Liver (tissue), 9 donors: ENCODE measurements around the gene HSD3B7. TPM values are rescaled to one million over a fixed set of nuclear protein-coding genes. Genes with fewer than 3 reads are reported as not detected.

ENCODE experiments used
- DNase-seq: peaks from one replicate; pipeline ENCODE4 v3.0.0-alpha.2; 2017; ENCODE audit warnings: low spot score
- H3K27ac ChIP-seq, 2 donors: one replicate each; pipeline ENCODE4 v1.7.0; 2013; ENCODE audit warnings: inconsistent platforms in 2 of 2, low read length in 2 of 2, control low read depth in 1 of 2, low read depth in 1 of 2, mild to moderate bottlenecking in 1 of 2
- H3K27me3 ChIP-seq, 4 donors: one replicate each; pipeline versions ENCODE4 v1.6.1 to v1.7.0; 2013; ENCODE audit warnings: low read length in 3 of 4, inconsistent platforms in 1 of 4, mild to moderate bottlenecking in 1 of 4, moderate library complexity in 1 of 4; ENCODE audit not compliant: control insufficient read depth in 4 of 4, insufficient read depth in 4 of 4
- H3K36me3 ChIP-seq, 4 donors: one replicate each; pipeline versions ENCODE4 v1.6.1 to v1.7.0; 2013; ENCODE audit warnings: low read length in 3 of 4, mild to moderate bottlenecking in 3 of 4, low read depth in 1 of 4, moderate library complexity in 1 of 4; ENCODE audit not compliant: control insufficient read depth in 4 of 4, insufficient read depth in 3 of 4
- H3K4me1 ChIP-seq, 4 donors: one replicate each; pipeline versions ENCODE4 v1.6.1 to v1.7.0; 2013; ENCODE audit warnings: low read length in 3 of 4, mild to moderate bottlenecking in 3 of 4, moderate library complexity in 1 of 4; ENCODE audit not compliant: control insufficient read depth in 4 of 4, insufficient read depth in 4 of 4
- H3K4me3 ChIP-seq, 3 donors: one replicate each; pipeline versions ENCODE4 v1.6.1 to v1.7.0; 2013; ENCODE audit warnings: low read length in 3 of 3, control low read depth in 1 of 3, low read depth in 1 of 3, mild to moderate bottlenecking in 1 of 3
- H3K9ac ChIP-seq, 2 donors: one replicate each; pipeline ENCODE4 v1.7.0; 2013; ENCODE audit warnings: low read length in 2 of 2, mild to moderate bottlenecking in 2 of 2, moderate library complexity in 2 of 2, control low read depth in 1 of 2, low read depth in 1 of 2
- H3K9me3 ChIP-seq, 4 donors: one replicate each; pipeline versions ENCODE4 v1.6.1 to v1.7.0; 2013; ENCODE audit warnings: low read length in 3 of 4; ENCODE audit not compliant: control insufficient read depth in 4 of 4
- CTCF ChIP-seq: fragments of 150-350 bp; IDR thresholded peaks from 2 replicates; pipeline ENCODE4 v1.5.1; 2017; ENCODE audit warnings: improper control_type of control experiment, low read depth, low read length; ENCODE audit not compliant: missing input control
- EGR1 ChIP-seq, 2 donors: IDR thresholded peaks; 2 replicates each; pipeline ENCODE4 v1.6.1; 2016 to 2018; ENCODE audit warnings: antibody characterized with exemption in 2 of 2, low read depth in 2 of 2
- FOXA1 ChIP-seq: IDR thresholded peaks from 2 replicates; pipeline ENCODE4 v1.6.1; 2016; ENCODE audit warnings: antibody characterized with exemption
- FOXA2 ChIP-seq: IDR thresholded peaks from 2 replicates; pipeline ENCODE4 v1.6.1; 2016; ENCODE audit warnings: antibody characterized with exemption
- GABPA ChIP-seq, 2 donors: IDR thresholded peaks in 1 of 2; conservative IDR thresholded peaks in 1 of 2; 2 replicates each; pipeline ENCODE4 v1.6.1; 2016; ENCODE audit warnings: antibody characterized with exemption in 2 of 2, mild to moderate bottlenecking in 1 of 2, moderate library complexity in 1 of 2
- HNF4A ChIP-seq, 2 donors: conservative IDR thresholded peaks; 2 replicates each; pipeline ENCODE4 v1.6.1; 2016; ENCODE audit warnings: antibody characterized with exemption in 2 of 2, mild to moderate bottlenecking in 2 of 2
- HNF4G ChIP-seq: IDR thresholded peaks from 2 replicates; pipeline ENCODE4 v1.6.1; 2016; ENCODE audit warnings: antibody characterized with exemption
- JUND ChIP-seq, 2 donors: IDR thresholded peaks; 2 replicates each; pipeline ENCODE4 v1.6.1; 2016; ENCODE audit warnings: antibody characterized with exemption in 2 of 2
- MAX ChIP-seq: IDR thresholded peaks from 2 replicates; pipeline ENCODE4 v1.6.1; 2016; ENCODE audit warnings: antibody characterized with exemption
- NR2F2 ChIP-seq: IDR thresholded peaks from 2 replicates; pipeline ENCODE4 v1.6.1; 2016; ENCODE audit warnings: antibody characterized with exemption
- RAD21 ChIP-seq, 2 donors: IDR thresholded peaks; 2 replicates each; pipeline ENCODE4 v1.6.1; 2016; ENCODE audit warnings: antibody characterized with exemption in 2 of 2, mild to moderate bottlenecking in 2 of 2
- REST ChIP-seq: IDR thresholded peaks from 2 replicates; pipeline ENCODE4 v1.6.1; 2016; ENCODE audit warnings: antibody characterized with exemption, mild to moderate bottlenecking
- RXRA ChIP-seq, 2 donors: IDR thresholded peaks; 2 replicates each; pipeline ENCODE4 v1.6.1; 2017 to 2018; ENCODE audit warnings: antibody characterized with exemption in 2 of 2, mild to moderate bottlenecking in 1 of 2
- SP1 ChIP-seq: IDR thresholded peaks from 2 replicates; pipeline ENCODE4 v1.6.1; 2018; ENCODE audit warnings: antibody characterized with exemption, mild to moderate bottlenecking
- TAF1 ChIP-seq: conservative IDR thresholded peaks from 2 replicates; pipeline ENCODE4 v1.6.1; 2016; ENCODE audit warnings: antibody characterized with exemption, mild to moderate bottlenecking
- YY1 ChIP-seq: IDR thresholded peaks from 2 replicates; pipeline ENCODE4 v1.6.1; 2016; ENCODE audit warnings: antibody characterized with exemption, mild to moderate bottlenecking
- ZBTB33 ChIP-seq: IDR thresholded peaks from 2 replicates; pipeline ENCODE4 v1.6.1; 2016; ENCODE audit warnings: antibody characterized with exemption
- WGBS: extraction: QIAGEN DNeasy Blood & Tissue Kit; methylation state at CpG from one replicate; pipeline ENCODE4 v1.1.7; 2013; 5-methylcytosine and 5-hydroxymethylcytosine counted together
- polyA plus RNA-seq, 2 donors: library from polyadenylated mRNA; stranded (reverse) in 1 of 2; unstranded in 1 of 2; fragments of 200-250 nt in 1 of 2; fragments of >200 nt in 1 of 2; fragmentation: Nextera tagmentation in 1 of 2; extraction: Ambion mirVana in 1 of 2; gene quantifications; one replicate each; pipeline versions ENCODE4 v1.2.1 to v1.2.3, GENCODE V29; 2013 to 2015
- total RNA-seq, 2 donors: library from RNA; depleted of rRNA; stranded (reverse); fragments of >200 nt; gene quantifications; one replicate each; pipeline ENCODE4 v1.2.3, GENCODE V29; 2014
- donor health status: healthy.
- donor health status: healthy.
- donor health status: healthy.
- donor health status: healthy.
- donor health status: healthy.

HSD3B7 gene
- total and polyA plus RNA-seq, 4 donors: 23.9 to 93.9 (median 79.4) TPM

GRCh38 chr16:31029272-31029671 is 44.3 kb downstream of the HSD3B7 start:
- WGBS: 94% methylated on average over 5 of the region's 5 CpGs
- Histone ChIP-seq H3K4me1 (peaks cover under 1 to 7% (median 2%) of the 10 kb centered on the region in 4 donors), H3K36me3 (no peaks in the 10 kb centered on the region), H3K27me3 (no peaks in the 10 kb centered on the region), H3K9me3 (no peaks in the 10 kb centered on the region), H3K4me3 (no peak overlapping the region), H3K27ac (no peak overlapping the region), H3K9ac (no peak overlapping the region)
- no peak for DNase-seq
- TF ChIP-seq YY1: no peak
- no peak for TF ChIP-seq SP1
- TF ChIP-seq RXRA (IDR thresholded peaks at IDR 0.05): no peak
- no peak for TF ChIP-seq ZBTB33
- TF ChIP-seq TAF1: no peak
- TF ChIP-seq FOXA1: no peak
- no peak for TF ChIP-seq MAX
- TF ChIP-seq HNF4A (conservative IDR thresholded peaks at IDR 0.05): no peak
- TF ChIP-seq REST: no peak
- TF ChIP-seq GABPA (IDR thresholded peaks at IDR 0.05 in 1 of 2, conservative IDR thresholded peaks at IDR 0.05 in 1 of 2): no peak
- no peak for TF ChIP-seq CTCF
- no peak for TF ChIP-seq EGR1 (IDR thresholded peaks at IDR 0.05; ENCODE audit: low read depth in 2 of 2)
- TF ChIP-seq JUND (IDR thresholded peaks at IDR 0.05): no peak
- TF ChIP-seq FOXA2: no peak
- TF ChIP-seq RAD21 (IDR thresholded peaks at IDR 0.05): no peak
- no peak for TF ChIP-seq NR2F2

GRCh38 chr16:31031276-31031675 is 46.3 kb downstream of the HSD3B7 start:
- TF ChIP-seq ZBTB33: no peak
- TF ChIP-seq TAF1: no peak
- no peak for TF ChIP-seq EGR1 (IDR thresholded peaks at IDR 0.05; ENCODE audit: low read depth in 2 of 2)
- no peak for TF ChIP-seq HNF4G
- no peak for TF ChIP-seq MAX
- no peak for TF ChIP-seq JUND (IDR thresholded peaks at IDR 0.05)
- no peak for TF ChIP-seq FOXA1
- peaks cover 4 to 13% (median 7%) of the 10 kb centered on the region in 4 donors for H3K4me1 ChIP-seq
- no peak for DNase-seq
- no peak overlapping the region for H3K27ac ChIP-seq
- H3K9ac ChIP-seq: no peak overlapping the region
- H3K36me3 ChIP-seq: peaks cover 1 to 7% (median 3%) of the 10 kb centered on the region in 4 donors
- 92% methylated on average over 4 of the region's 4 CpGs for WGBS
- H3K4me3 ChIP-seq: no peak overlapping the region
- no peaks in the 10 kb centered on the region for H3K9me3 ChIP-seq
- no peaks in the 10 kb centered on the region for H3K27me3 ChIP-seq
